H4 (cell line): ENCODE data around the gene NDUFAF8. TPM values are rescaled to one million over a fixed set of nuclear protein-coding genes. Genes with fewer than 3 reads are reported as not detected.

Experiments used
- total RNA-seq: library from RNA; depleted of rRNA; stranded (reverse); fragments of >200 nt; shearing (Covaris generic); gene quantifications from 2 replicates; pipeline ENCODE4 v1.2.3, GENCODE V29; 2014; rRNA removed

The NDUFAF8 gene
- total RNA-seq, 1 experiment from 2014 or later = 47.4 TPM

Other genes starting within 250 kb of the NDUFAF8 start
- gene CHMP6, start 247.5 kb upstream of the NDUFAF8 start, total RNA-seq = 19.7 and 21.4 TPM in 2 replicates
- gene BAIAP2, start 204.2 kb upstream of the NDUFAF8 start, total RNA-seq = 42.4 and 47.7 TPM in 2 replicates
- not detected in 2 replicates for gene PVALEF, start 73.8 kb upstream of the NDUFAF8 start, total RNA-seq
- 0.08 and 0.33 TPM in 2 replicates for gene AATK, start 73.1 kb upstream of the NDUFAF8 start, total RNA-seq
- 5.3 and 11.3 TPM in 2 replicates for gene CEP131, start 16.4 kb upstream of the NDUFAF8 start, total RNA-seq
- 3.4 and 4.0 TPM in 2 replicates for gene TEPSIN, start 263 bp upstream of the NDUFAF8 start, total RNA-seq
- gene SLC38A10, start 56.0 kb downstream of the NDUFAF8 start, total RNA-seq = 40.9 and 67.3 TPM in 2 replicates
- gene BAHCC1, start 156.1 kb downstream of the NDUFAF8 start, total RNA-seq = 0.31 and 3.4 TPM in 2 replicates